PFSK-1 (cell line): ENCODE results near the gene DOCK4.

Experiments
- FOXP2 ChIP-seq: optimal IDR thresholded peaks from 2 replicates; pipeline ENCODE3; 2011; ENCODE audit warnings: borderline replicate concordance, control low read depth, inconsistent platforms; ENCODE audit not compliant: insufficient read depth; ENCODE audit errors: extremely low read length, extremely low read depth
- POLR2AphosphoS5 ChIP-seq: IDR thresholded peaks from 2 replicates; pipeline ENCODE4 v1.6.1; 2012; ENCODE audit warnings: low read depth, mild to moderate bottlenecking, control low read depth, low read length, moderate library complexity
- REST ChIP-seq, 2 experiments: IDR thresholded peaks; 2 replicates each; pipeline versions ENCODE4 v1.6.1 to v1.8.0; 2011 to 2012; ENCODE audit warnings: low read depth in 2 of 2, low read length in 2 of 2, control low read depth in 1 of 2, inconsistent platforms in 1 of 2, mild to moderate bottlenecking in 1 of 2, moderate library complexity in 1 of 2; ENCODE audit not compliant: insufficient read depth in 1 of 2
- SIN3A ChIP-seq: IDR thresholded peaks from 2 replicates; pipeline ENCODE4 v1.6.1; 2012; ENCODE audit warnings: mild to moderate bottlenecking, low read length, moderate library complexity, borderline replicate concordance; ENCODE audit not compliant: insufficient read depth
- TAF1 ChIP-seq: IDR thresholded peaks from 2 replicates; pipeline ENCODE4 v1.6.1; 2012; ENCODE audit warnings: low read length, control low read depth, borderline replicate concordance; ENCODE audit not compliant: insufficient read depth

Gene DOCK4

GRCh38 chr7:112058686-112059085 is 147.5 kb downstream of the DOCK4 start:
- TF ChIP-seq REST (IDR thresholded peaks at IDR 0.05; ENCODE audit: insufficient read depth in 1 of 2, low read depth in 2 of 2, low read length in 2 of 2) (no peak), FOXP2 (no peak), TAF1 (no peak), SIN3A (no peak), POLR2AphosphoS5 (no peak)

GRCh38 chr7:112056409-112056808 is 149.8 kb downstream of the DOCK4 start:
- TF ChIP-seq FOXP2 (no peak), SIN3A (no peak), POLR2AphosphoS5 (no peak), TAF1 (no peak), REST (IDR thresholded peaks at IDR 0.05; ENCODE audit: insufficient read depth in 1 of 2, low read depth in 2 of 2, low read length in 2 of 2) (no peak)

GRCh38 chr7:112053737-112054069 is 152.5 kb downstream of the DOCK4 start:
- no peak for TF ChIP-seq SIN3A
- no peak for TF ChIP-seq TAF1
- TF ChIP-seq POLR2AphosphoS5: no peak
- TF ChIP-seq FOXP2: no peak
- TF ChIP-seq REST (IDR thresholded peaks at IDR 0.05; ENCODE audit: insufficient read depth in 1 of 2, low read depth in 2 of 2, low read length in 2 of 2): no peak

GRCh38 chr7:112052993-112053736 is 153.0 kb downstream of the DOCK4 start:
- TF ChIP-seq FOXP2: no peak
- no peak for TF ChIP-seq POLR2AphosphoS5
- TF ChIP-seq SIN3A: no peak
- no peak for TF ChIP-seq TAF1
- no peak for TF ChIP-seq REST (IDR thresholded peaks at IDR 0.05; ENCODE audit: insufficient read depth in 1 of 2, low read depth in 2 of 2, low read length in 2 of 2)

- TF ChIP-seq TAF1 (no peak), FOXP2 (no peak)
Measured at GRCh38 chr7:112052498-112052897, 153.7 kb downstream of the DOCK4 start.
